ENCODE results near the gene PRPF38B. TPM values are rescaled to one million over a fixed set of nuclear protein-coding genes. Genes with fewer than 3 reads are reported as not detected.

PRPF38B gene, protein sequence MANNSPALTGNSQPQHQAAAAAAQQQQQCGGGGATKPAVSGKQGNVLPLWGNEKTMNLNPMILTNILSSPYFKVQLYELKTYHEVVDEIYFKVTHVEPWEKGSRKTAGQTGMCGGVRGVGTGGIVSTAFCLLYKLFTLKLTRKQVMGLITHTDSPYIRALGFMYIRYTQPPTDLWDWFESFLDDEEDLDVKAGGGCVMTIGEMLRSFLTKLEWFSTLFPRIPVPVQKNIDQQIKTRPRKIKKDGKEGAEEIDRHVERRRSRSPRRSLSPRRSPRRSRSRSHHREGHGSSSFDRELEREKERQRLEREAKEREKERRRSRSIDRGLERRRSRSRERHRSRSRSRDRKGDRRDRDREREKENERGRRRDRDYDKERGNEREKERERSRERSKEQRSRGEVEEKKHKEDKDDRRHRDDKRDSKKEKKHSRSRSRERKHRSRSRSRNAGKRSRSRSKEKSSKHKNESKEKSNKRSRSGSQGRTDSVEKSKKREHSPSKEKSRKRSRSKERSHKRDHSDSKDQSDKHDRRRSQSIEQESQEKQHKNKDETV
- total RNA-seq (2014; rRNA removed; shearing (Covaris generic)) = 32.3 and 40.5 TPM in 2 replicates
- 74.2 and 86.4 TPM in 2 replicates for polyA plus RNA-seq (2016; fragmentation: Nextera tagmentation; extraction: Ambion mirVana)
- long read RNA-seq, transcript PRPF38B-203 (6 exons, 3,693 nt) = major isoform, 26 of 45 reads
- long read RNA-seq, partial matches to known transcripts = 6 of 45 reads
- long read RNA-seq, other reads (novel, unspliced or antisense) = 10 of 45 reads

DNA sequence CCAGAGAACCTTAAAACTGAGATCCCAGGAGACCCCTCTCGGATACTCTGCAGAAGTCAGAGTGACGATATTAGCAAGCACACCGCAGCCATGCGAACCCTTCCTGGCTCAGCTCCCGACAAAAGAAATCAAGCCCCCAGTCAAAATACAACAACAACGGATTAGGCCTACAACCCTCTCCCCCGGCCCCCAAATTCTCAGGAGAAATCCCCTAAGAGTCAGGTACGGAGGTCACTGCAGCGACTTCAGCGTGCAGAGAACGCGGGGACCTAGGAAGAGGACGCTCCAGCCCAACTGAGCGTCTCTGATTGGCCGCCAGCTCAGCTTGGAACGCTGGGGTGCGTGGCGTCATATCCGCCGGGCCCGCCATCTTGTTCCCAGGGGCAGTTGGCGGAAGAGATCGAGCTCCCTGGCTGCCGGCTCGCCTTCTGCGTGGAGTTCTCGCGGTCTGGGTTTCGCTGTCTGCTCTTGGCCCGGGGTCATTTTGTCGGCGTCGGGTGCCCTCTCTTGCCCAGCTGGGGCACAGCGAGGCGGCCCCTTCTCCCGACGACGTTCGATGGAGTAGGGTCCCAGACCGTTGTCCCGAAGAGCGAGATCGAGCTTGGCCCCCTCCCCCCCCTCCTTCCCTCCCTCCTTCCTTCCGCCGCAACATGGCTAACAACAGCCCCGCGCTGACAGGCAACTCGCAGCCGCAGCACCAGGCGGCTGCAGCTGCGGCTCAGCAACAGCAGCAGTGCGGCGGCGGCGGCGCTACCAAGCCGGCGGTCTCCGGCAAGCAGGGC, at the start of gene PRPF38B:
Gene PRPF38B, plus strand, starts transcription at position 369 of the 782 bp plus-strand sequence. Its CDS starts 282 bp downstream, at position 651.
- ATAC-seq (peak; percentile 94), DNase-seq (ENCODE audit: low spot score) (peak; percentile 97)
- Mint-ChIP-seq H3K9me3 (no peaks in the 10 kb centered on the region; the same call in 2 of the 3 replicates), H3K4me3 (peak within 1 kb of the TSS; percentile 94), H3K27me3 (ENCODE audit: insufficient read depth, low read depth, poor library complexity) (peaks cover 10% of the 10 kb centered on the region), H3K27ac (peak within 1 kb of the TSS; percentile 99), H3K4me1 (peaks cover 15% of the 10 kb centered on the region; the same call in 2 of the 3 replicates), H3K36me3 (ENCODE audit: low read depth) (peaks cover 41% of the 10 kb centered on the region)
- H3K4me3 ChIP-seq = peak within 1 kb of the TSS; percentile 92
- H3K27ac ChIP-seq (ENCODE audit: low read depth) = peak within 1 kb of the TSS; percentile 97
- H3K27me3 ChIP-seq (ENCODE audit: insufficient read depth) = no peaks in the 10 kb centered on the region
- peak within 1 kb of the TSS; percentile 88 for H3K4me2 ChIP-seq
- TF ChIP-seq POLR2AphosphoS5 (IDR thresholded peaks at IDR 0.05; ENCODE audit: low read depth) (peak; percentile 98), EZH2 (IDR thresholded peaks at IDR 0.05; ENCODE audit: low read depth, unreplicated experiment) (no peak), NANOG (IDR thresholded peaks at IDR 0.05; ENCODE audit: borderline replicate concordance) (0 out of 2 replicates have a peak, but pooled peaks have one; percentile 10), ZNF331 (CRISPR knock-in tag; IDR thresholded peaks at IDR 0.05; ENCODE audit: low read depth) (no peak), ZNF114 (CRISPR knock-in tag; IDR thresholded peaks at IDR 0.05) (no peak), EZH2phosphoT487 (IDR thresholded peaks at IDR 0.05; ENCODE audit: unreplicated experiment) (no peak), REST (IDR thresholded peaks at IDR 0.05; ENCODE audit: unreplicated experiment) (no peak), ZNF462 (CRISPR knock-in tag; IDR thresholded peaks at IDR 0.05) (no peak), STAT1 (IDR thresholded peaks at IDR 0.05; ENCODE audit: unreplicated experiment) (no peak), CREB1 (CRISPR knock-in tag; IDR thresholded peaks at IDR 0.05; ENCODE audit: low read depth) (peak; percentile 92)
- TF ChIP-seq, protein P1, sequence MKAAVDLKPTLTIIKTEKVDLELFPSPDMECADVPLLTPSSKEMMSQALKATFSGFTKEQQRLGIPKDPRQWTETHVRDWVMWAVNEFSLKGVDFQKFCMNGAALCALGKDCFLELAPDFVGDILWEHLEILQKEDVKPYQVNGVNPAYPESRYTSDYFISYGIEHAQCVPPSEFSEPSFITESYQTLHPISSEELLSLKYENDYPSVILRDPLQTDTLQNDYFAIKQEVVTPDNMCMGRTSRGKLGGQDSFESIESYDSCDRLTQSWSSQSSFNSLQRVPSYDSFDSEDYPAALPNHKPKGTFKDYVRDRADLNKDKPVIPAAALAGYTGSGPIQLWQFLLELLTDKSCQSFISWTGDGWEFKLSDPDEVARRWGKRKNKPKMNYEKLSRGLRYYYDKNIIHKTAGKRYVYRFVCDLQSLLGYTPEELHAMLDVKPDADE (IDR thresholded peaks at IDR 0.05) = peak; percentile 77
- H3K36me3 ChIP-seq (ENCODE audit: insufficient read depth) = peaks cover 18% of the 10 kb centered on the region
- H3F3A ChIP-seq (replicated peaks; ENCODE audit: low read depth) = no peaks in the 10 kb centered on the region
- peaks cover 61% of the 10 kb centered on the region for H3K79me2 ChIP-seq (replicated peaks; ENCODE audit: insufficient read depth)
- peaks cover 8% of the 10 kb centered on the region for H3K4me1 ChIP-seq (ENCODE audit: insufficient read depth)
- no peaks in the 10 kb centered on the region for H3K9me2 ChIP-seq (ENCODE audit: insufficient read depth)
- H4K20me1 ChIP-seq (replicated peaks; ENCODE audit: insufficient read depth) = peaks cover 23% of the 10 kb centered on the region
- no peak within 1 kb of the TSS for H2AFZ ChIP-seq
